Non-pigmented ciliary epithelial cell (primary cell): ENCODE measurements around the gene DNAJB4.
"Not testable (repeated sequence)": the region's sequence is repeated elsewhere in the genome, so short reads cannot be mapped to it uniquely, and the experiment has no call there.

Experiments
- DNase-seq: peaks from one replicate; pipeline ENCODE4 v3.0.0-alpha.2; 2010; ENCODE audit warnings: low read depth

The DNAJB4 gene

GRCh38 chr1:77990629-77991204 lies 14.0 kb upstream of the DNAJB4 start:
- no peak for DNase-seq

- no peak for DNase-seq
These were observed 13.1 kb upstream of the DNAJB4 start for GRCh38 chr1:77991638-77992037.

- no peak for DNase-seq
These were observed 10.5 kb upstream of the DNAJB4 start for GRCh38 chr1:77994117-77994705.

GRCh38 chr1:77996734-77997133 lies 8.0 kb upstream of the DNAJB4 start:
- DNase-seq = no peak

- DNase-seq = not testable (repeated sequence)
These were observed 4.2 kb upstream of the DNAJB4 start for GRCh38 chr1:78000536-78000935.

GRCh38 chr1:78003070-78003746 lies 1.5 kb upstream of the DNAJB4 start:
- DNase-seq = no peak

GRCh38 chr1:78003882-78004718 lies 639 bp upstream of the DNAJB4 start:
- peak; percentile 31 for DNase-seq

- DNase-seq = no peak
These were observed 646 bp downstream of the DNAJB4 start for GRCh38 chr1:78005448-78005722.

GRCh38 chr1:78005755-78006154 lies 1.0 kb downstream of the DNAJB4 start:
- DNase-seq = peak; percentile 77

- DNase-seq = no peak
These were observed 1.8 kb downstream of the DNAJB4 start for GRCh38 chr1:78006521-78006920.

- no peak for DNase-seq
These were observed 3.1 kb downstream of the DNAJB4 start for GRCh38 chr1:78007677-78008341.

- no peak for DNase-seq
These were observed 4.5 kb downstream of the DNAJB4 start for GRCh38 chr1:78009276-78009675.

- DNase-seq = peak; percentile 18
These were observed 5.1 kb downstream of the DNAJB4 start for GRCh38 chr1:78009836-78010235.

- DNase-seq = no peak
These were observed 6.3 kb downstream of the DNAJB4 start for GRCh38 chr1:78011050-78011449.

GRCh38 chr1:78015148-78015547 lies 10.4 kb downstream of the DNAJB4 start:
- no peak for DNase-seq

- DNase-seq = no peak
These were observed 14.3 kb downstream of the DNAJB4 start for GRCh38 chr1:78019024-78019423.

- DNase-seq = not testable (repeated sequence)
These were observed 16.4 kb downstream of the DNAJB4 start for GRCh38 chr1:78021134-78021533.

- DNase-seq = no peak
These were observed 25.1 kb downstream of the DNAJB4 start for GRCh38 chr1:78029793-78030192.

- DNase-seq = no peak
These were observed 28.5 kb downstream of the DNAJB4 start for GRCh38 chr1:78032996-78033796.

- no peak for DNase-seq
These were observed 29.0 kb downstream of the DNAJB4 start for GRCh38 chr1:78033797-78034172.

- DNase-seq = no peak
These were observed 30.4 kb downstream of the DNAJB4 start for GRCh38 chr1:78035121-78035520.

GRCh38 chr1:78036450-78036849 lies 31.7 kb downstream of the DNAJB4 start:
- no peak for DNase-seq
